Skin of body (tissue), 2 donors: ENCODE measurements around the gene ADK. TPM values are rescaled to one million over a fixed set of nuclear protein-coding genes. Genes with fewer than 3 reads are reported as not detected.

Experiments
- DNase-seq: peaks from one replicate; lab custom pipeline; 2025; lab: John Stamatoyannopoulos, UW
- total RNA-seq: library from RNA; depleted of rRNA; stranded (reverse); fragments of >200 nt; gene quantifications from one replicate; pipeline ENCODE4 v1.2.3, GENCODE V29; 2014

ADK gene
- total RNA-seq, 1 donor from 2014 or later, result 42.5 TPM

DNA sequence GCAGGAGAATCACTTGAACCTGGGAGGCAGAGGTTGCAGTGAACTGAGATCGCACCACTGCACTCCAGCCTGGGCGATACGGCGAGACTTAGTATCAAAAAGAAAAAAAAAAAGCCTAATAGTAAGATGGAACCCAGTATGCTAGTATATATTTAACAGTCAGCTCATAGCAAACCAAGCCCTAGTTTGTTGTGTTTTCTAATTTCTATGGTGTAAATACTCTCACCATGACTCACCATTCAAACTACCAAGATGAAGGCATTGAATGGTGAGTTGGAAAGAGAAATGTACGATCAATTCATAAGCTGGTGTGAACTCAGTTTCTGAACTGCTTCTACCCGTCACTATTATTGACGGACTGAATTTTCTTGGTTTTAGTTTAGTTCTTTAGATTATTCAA is 501.6 kb downstream of the ADK start:
- DNase-seq, result no peak

DNA sequence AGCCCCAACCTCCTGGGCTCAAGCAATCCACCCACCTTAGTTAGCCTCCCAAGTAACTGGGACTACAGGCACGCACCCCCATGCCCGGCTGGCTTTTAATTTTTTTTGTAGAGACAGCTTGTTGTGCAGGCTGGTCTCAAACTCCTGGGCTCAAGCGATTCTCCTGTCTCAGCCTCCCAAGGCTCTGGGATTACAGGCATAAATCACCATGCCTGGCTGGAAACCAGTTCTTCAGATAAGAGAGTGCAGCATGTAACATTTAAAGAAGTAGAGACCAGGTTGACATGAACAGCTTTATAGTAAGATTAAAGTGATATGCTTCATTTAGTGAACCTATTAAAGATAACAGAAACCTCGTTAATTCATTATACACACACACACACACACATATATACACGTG is 507.5 kb downstream of the ADK start:
- DNase-seq, result no peak

DNA sequence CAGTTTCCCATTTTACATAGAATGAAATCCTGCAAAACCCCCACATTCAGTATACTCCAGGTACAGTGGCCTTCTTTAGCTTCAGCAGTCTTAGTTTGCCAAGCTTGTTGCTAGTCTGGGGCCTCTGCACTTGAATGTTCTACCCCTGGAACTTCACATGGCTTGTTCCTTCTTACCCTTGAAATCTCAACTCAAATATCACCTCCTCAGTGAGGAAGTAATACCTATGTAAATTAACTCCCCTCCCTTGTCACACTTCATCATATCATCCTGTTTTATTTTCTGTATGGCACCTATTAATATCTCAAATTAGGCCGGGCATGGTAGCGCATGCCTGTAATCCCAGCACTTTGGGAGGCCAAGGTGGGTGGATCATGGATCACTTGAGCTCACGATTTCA is 511.6 kb downstream of the ADK start:
- DNase-seq, result no peak

DNA sequence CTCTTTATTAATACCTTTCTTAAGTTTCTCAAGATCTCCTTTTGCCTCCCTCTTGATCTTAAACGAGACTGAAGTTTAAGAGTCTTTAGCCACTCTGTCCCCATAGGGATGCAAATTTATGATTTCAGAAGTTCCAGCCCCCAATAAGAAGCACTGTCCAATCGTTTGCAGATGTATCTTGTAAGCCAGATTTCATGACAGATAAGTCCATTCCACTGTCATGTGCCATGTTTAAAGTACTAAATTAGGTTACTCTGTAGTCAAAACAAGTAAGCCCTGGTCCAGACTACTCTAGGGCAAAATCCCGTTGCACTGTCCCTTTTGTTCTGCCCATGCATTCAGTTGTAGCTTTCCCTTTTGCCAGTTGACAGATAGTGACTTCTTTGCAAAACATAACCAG is 518.2 kb downstream of the ADK start:
- no peak for DNase-seq

DNA sequence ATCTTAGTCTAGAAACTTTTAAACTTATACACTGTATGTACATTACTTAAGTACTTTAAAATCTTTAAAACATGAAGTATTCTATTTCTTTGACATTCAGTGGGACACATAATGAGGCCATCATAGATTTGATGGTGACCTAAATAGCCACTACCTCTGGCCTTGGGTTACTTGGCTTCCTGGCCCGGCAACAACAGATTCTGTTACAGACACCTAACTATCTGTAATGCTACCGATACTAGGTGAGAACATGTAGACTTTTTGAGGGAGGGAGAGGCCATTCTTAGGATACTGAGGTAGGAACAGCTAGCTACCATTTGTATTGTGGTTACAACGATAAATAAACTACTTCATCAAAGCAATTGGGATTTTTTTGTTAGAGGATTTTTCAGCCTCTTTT is 520.7 kb downstream of the ADK start:
- DNase-seq, result no peak

DNA sequence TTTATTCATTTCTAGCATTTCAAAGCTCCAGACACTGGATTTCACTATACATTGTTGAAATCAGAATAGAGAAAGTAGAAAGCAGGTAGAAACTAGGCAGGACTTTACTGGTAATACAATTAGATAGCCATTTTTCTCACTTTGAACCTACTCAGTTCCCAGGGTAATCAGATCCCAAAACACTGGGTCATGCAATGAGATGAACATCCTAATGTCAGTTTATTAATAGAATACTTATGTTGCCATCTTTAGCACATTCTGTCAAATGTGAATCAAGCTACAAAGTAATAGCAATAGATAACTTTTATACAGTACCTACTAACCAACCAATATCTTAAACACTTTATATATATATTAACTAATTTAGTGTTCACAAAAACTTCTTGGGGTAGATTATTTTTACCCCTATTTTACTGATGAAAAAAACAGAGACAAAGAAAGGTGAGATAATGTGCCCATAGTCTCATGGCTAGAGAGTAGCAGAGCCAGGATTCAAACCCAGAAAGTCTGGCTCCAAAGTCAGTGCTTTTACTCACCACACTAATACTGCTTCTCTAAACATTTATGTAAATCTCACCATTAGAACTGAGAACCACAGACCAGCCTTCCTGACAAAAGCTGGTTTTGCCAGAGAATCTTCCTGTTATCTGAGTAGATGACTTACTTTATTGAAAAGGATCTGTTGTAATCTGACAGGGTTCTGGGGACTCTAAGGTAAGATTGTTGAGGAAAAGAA is 521.6 kb downstream of the ADK start:
- DNase-seq, result no peak

DNA sequence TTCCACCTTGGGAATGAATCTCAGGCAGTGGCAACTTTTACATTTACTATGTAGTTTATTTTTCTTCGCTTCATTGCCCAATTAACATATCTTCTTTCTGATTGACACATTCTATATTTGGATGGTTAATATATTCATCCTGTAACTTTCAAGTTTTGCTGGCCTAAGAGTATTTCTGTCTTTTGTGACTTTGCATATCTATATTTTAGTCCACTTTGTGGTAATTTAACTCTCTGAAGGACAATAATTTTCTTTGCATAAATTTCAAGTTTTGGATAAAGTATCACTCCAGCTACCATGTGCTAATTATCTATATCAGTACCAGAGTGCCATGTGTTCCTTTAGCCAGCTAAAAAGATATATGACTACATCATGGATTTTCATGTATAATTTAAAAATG is 523.9 kb downstream of the ADK start:
- no peak for DNase-seq

DNA sequence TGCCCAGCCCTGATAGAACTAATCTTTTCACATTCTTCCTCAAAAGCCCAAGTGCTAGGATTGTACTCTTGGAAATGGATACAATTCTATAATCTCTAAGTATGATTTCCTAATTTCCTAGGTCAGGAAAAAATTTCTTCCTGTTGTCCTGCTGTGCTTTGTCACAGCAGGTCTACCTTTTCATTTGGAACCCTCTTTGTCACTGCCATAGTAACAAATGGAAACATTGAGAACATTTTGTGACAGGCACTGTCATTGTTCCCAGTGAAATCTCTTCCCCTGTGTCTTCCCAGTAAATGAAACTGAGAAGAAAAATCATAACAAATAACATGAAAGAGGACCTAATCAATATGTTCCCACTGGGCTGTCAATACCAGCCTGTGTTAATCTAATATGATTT is 524.5 kb downstream of the ADK start:
- no peak for DNase-seq

DNA sequence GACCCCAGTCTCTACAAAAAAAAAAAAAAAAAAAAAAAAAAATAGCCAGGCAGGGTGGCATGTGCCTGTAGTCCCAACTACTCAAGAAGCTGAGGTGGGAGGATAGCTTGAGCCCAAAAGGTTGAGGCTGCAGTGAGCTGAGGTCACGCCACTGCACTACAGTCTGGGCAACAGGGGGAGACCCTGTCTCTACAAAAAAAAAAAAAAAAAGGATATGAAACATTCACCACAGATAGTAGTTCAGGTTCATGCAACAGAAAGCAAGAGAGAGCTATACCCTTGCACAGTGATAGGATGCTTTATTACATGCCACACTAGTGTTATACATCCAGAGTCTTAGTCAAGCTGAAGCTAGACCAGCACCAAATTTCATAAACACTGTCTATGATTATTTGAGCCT is 526.9 kb downstream of the ADK start:
- DNase-seq, result no peak

DNA sequence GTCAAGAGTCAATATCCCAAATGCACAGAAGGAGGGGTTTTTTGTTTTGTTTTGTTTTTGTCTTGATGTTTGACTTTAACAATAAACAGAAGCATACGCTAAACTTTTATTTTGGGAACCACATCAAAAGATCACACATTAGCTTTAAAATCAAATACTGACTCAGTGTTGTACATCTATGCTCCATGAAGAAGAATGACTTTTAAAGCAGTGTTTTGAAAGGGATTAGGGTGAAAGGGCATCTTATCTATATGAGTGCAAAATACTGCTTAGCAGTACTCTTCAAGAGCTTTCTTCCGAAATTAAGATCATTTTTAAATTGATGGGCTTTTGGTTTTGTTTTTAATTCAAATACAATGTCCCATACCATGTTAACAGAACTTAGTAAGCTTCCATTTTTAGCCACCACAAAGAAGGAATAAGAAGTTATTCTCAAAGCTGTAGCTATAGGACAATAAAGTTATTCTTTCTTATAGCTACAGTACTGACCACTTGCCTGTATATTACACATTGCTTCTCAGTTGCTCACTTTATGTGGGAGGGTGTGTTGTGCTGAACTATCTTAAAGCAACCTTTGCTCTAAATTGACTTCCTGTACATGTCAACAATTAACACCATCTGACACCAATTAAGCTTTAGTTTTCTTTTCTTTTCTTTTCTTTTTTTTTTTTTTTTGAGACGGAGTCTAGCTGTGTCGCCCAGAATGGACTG is 531.1 kb downstream of the ADK start:
- peak; percentile 8 for DNase-seq

DNA sequence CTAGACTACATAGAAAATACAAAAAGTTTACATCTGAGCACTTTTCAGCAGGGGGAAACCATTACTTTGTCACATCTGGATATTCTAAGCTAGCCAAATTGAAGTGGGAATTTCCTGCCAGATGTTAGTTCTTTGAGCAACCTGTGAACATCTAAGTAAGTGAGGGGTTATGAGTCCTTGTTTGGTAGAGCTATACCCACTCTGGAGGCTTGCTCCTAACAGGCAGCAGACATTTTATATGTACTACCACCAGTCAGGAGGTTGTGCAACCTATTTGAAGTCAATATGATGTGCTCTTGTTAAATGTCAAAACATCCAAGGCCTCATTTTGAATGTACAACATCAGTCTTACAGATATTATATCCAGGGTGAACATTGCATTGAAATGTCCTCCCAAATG is 532.0 kb downstream of the ADK start:
- DNase-seq, result no peak

DNA sequence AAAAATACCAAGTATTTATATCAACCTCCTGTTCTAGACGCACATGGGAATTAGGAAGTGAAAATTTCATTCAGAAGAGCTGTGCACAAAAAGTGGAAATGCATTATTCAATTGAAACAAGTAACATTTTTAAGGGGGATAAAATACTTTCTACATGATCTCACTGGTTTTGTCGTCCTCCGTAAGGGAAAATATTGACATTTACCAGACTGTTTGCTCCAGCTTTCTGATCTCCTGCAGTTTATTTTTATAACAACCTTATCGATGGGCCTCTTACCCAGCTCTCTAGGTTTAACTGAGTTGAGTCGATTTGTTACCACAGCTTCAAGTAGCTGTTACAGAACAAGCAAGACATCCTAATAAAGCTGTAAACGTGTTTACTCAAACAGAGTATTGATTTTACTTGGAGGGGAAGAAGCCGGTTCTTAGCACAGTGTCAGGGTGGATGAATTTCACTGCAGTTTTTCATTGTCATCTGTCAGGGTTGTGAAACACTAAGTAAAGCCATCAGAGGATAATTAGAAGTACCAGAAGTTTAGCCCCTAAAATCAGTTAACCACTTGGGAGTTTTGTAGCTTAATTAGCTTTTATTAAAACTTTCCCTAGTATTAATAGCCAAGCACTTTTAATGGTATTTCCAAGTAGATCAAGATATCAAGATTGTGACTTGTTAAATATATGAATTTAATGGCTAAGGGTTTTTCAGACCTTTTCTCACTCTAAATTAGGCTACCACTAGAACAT is 532.8 kb downstream of the ADK start:
- peak; percentile 28 for DNase-seq

DNA sequence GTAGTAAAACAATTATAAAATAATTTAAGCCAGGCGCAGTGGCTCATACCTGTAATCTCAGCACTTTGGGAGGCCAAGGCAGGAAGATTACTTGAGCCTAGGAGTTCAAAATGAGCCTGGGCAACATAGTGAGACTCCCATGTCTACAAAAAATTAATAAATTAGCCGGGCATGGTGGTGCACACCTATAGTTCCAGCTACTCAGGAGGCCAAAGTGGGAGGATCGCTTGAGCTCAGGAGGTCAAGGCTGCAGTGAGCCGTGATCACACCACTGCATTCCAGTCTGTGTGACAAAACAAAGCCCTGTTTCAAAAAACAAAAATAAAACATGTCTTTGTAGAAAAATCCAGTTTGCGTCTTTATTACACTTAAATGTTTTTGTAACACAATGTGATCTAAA is 533.4 kb downstream of the ADK start:
- no peak for DNase-seq

DNA sequence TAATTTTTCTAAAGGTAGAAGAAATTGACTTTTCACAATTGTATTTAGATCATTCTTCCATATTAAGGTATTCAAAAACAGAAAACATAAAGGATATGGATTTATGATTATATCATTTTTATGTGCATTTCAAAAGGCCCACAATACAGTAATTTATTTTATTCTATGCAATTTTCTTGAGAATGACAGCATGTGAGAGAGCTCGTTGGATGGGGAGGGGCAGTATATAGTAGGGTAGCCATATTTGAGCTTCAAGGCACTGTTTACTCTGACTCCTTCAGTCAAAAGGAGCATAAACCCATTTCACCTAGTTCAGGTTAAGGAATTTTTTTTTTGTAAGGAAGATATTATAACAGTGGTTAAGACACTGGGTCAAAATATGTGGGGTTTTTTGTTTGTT is 534.5 kb downstream of the ADK start:
- no peak for DNase-seq

DNA sequence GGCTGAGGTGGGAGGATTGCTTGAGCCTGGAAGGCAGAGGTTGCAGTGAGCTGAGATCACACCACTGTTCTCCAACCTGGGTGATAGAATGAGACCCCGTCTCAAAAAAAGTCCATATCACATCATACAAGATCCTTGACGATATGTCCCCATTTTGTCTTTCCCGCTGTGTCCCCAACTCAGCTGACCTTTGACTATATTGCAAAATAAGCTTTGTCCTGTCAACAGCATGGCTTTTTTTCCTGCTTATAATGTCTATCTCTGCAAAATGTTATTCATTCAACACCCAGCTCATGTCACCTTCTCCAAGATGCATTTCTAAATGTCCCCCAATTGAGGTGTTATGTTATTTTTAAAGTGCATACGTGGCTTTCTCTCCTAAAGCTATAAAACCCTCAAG is 539.4 kb downstream of the ADK start:
- no peak for DNase-seq

DNA sequence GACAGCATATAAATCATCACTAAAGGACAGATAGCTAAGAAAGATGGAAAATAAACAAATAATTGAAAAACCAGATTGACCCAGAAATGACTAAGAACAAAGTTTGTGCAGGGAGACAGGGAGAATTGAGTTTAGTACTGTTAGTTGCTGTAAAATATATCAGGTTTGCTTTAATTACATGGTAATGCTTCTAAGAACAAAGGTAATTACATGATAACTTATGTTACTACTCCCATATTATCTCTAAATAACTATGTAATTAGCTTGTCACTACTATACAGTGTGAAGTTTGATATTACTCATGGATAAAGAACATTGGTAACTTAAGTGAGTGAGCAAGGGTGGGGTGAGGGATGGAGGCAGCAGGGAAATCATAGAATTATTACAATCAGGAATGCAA is 540.1 kb downstream of the ADK start:
- no peak for DNase-seq

DNA sequence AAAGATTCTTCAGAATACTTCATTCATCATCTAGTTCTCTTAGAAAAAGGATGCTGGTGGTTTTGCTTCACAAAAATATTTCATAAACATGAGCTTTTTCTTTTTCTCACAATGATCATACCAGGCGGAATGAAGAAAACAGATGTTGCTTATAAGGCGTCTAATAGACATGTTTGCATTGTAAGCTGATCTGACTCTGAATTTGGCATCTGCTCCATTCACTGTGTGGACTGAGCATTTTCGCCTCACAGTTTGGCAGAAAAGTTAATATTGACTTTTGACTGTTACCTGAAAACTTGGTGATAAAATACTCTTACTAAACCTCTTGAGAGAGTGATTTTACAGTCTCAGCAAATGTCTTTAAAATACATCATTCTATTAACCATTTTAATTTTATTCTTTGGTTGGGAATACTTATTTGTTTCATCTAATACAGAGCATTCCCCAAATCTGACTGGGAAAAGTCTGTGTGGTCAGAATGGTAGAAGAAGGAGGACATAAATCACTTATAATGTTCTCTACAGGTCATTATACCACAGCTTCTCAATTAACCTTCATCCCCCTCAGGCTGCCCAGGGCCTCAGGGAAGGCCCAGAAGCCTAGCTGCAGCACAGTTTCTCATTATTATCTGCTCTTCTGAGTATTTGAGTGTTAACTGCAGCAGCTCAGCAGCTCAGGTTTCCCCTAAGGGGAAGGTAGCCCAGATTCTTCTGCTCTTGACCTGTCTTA is 553.8 kb downstream of the ADK start:
- DNase-seq, result peak; percentile 48

DNA sequence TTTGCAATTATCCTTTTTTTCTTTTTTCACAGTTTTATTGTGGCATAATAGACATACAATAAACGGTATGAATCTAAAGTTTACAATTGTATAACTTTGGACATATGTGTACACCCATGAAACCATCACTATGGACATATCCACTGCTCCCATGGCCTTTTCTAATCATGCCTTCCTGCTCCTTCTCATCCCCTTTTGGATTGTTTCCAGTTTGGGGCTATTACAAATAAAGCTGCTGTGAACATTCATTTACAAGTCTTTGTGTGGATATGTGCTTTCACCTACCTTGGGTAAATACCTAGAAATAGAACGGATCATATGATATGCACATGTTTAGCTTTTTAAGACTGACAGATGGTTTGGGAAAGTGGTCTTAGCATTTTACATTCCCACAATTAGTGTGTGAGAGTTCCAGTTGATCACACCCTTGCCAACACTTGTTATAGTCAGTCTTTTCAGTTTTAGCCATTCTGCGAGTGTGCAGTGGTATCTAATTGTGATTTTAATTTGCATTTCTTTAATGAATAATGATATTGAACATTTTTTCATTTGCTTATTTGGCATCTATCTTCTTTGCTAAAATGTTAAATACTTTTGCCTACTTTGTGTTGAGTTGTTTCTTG is 554.4 kb downstream of the ADK start:
- no peak for DNase-seq

DNA sequence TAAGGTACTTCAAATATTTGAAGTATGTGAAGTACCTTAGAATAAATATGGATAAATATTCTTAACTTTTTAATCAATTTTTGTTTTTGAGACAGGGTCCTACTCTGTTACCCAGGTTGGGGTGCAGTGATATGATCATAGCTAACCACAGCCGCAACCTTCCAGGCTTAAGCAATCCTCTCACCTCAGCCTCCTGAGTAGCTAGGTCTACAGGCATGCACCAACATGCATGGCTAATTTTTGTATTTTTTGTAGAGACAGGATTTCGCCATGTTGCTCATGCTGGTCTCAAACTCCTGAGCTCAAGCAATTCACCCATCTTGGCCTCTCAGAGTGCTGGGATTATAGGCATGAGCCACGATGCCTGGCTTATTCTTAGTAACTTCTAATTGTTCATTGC is 555.9 kb downstream of the ADK start:
- no peak for DNase-seq

DNA sequence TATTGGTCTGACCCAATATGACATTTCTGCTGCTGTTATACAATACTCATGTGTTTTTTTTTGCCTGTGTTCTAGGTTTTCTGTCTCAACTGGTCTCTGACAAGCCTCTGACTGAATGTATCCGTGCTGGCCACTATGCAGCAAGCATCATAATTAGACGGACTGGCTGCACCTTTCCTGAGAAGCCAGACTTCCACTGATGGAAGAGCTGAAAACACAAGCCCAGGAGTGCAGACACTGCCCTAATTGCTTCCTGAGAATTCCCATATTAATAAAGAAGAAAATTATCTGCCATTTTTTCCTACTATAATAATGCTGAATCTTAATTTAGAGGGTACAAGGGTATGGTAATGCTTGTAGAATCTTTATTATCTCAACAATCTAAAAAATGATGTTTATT is 557.2 kb downstream of the ADK start:
- DNase-seq, result no peak

DNA sequence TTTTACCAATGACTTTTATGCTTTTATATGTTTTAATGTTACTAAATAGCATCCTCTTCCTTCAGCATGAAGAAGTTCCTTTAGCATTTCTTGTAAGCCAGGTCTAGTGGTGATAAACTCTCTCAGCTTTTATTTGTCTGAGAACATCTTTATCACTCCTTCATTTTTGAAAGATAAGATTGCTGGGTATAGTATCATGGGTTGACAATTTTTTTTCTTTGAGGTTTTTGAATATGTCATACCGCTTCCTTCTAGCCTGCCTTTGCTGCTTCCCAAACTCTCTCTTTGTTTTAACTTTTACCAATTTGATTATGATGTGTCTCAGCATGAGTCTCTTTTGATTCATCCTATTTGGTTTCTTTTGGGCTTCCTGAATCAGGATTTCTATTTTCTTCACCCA is 567.2 kb downstream of the ADK start:
- DNase-seq, result no peak

DNA sequence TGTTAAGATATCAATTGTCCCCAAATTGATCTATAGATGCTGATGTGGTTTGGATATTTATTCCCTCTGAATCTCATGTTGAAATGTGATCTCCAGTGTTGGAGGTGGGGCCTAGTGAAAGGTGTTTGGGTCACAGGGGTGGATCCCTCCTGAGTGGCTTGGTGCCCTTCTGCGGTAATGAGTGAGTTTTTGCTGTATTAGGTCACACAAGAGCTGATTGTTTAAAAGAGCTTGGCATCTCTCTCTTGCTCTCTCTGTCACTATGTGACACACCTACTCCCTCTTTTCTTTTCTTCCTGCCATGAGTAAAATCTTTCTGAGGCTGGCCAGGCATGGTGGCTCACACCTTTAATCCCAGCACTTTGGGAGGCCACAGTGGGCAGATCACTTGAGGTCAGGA is 577.2 kb downstream of the ADK start:
- no peak for DNase-seq
